HG03159 (cell line): ENCODE results near the gene NCK1.
"Not testable (repeated sequence)": the region's sequence is repeated elsewhere in the genome, so short reads cannot be mapped to it uniquely, and the experiment has no call there.

Source experiments
- ATAC-seq: cut with Tn5 transposase; IDR thresholded peaks from one replicate; pipeline ENCODE4 v1.9.1; 2021; ENCODE audit warnings: mild to moderate bottlenecking, moderate library complexity; ENCODE audit not compliant: unreplicated experiment

NCK1 gene

GRCh38 chr3:136862617-136863322, 762 bp downstream of the NCK1 start:
- peak; percentile 8 for ATAC-seq

DNA sequence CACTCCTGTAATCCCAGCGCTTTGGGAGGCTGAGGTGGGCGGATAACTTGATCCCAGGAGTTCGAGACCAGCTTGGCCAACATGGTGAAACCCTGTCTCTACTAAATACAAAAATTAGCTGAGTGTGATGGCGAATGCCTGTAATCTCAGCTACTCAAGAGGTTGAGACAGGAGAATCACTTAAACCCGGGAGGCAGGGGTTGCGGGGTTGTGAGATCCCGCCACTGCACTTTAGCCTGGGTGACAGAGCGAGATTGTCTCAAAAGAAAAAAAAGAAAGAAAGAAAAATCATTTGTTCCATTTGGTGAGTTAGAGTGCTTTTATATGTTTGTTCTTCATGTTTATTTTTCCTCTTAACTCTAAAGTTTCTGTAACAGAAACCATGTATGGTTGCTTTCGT, 7.3 kb downstream of the NCK1 start:
- no peak for ATAC-seq

- not testable (repeated sequence) for ATAC-seq
These were observed 10.2 kb downstream of the NCK1 start for GRCh38 chr3:136872258-136872657.

DNA sequence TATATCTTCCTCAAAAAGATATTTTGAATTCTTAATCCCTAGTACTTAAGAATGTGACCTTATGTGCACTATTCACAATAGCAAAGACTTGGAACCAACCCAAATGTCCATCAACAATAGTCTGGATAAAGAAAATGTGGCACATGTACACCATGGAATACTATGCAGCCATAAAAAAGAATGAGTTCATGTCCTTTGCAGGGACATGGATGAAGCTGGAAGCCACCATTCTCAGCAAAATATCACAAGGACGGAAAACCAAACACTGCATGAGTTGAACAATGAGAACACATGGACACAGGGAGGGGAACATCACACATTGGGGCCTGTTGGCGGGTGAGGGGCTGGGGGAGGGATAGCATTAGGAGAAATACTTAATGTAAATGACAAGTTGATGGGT, 17.5 kb downstream of the NCK1 start:
- not testable (repeated sequence) for ATAC-seq

DNA sequence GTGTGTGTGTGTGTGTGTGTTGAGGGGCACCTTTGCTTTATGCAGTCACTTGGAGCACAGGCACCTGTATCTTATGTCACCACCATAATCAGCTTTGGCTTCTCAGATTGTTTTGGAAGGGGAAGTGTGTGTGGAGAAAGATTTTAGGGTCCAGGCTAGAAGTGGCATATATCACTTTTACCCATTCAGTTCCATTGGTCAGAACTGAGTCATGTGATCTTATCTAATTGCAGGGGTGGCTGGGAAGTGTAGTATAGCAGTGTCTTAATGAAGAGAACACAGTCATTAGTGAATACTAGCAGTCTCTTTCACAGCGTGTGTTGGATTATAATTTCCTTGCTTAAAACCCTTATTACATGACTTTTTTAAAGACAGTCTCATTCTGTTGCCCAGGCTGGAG, 20.6 kb downstream of the NCK1 start:
- ATAC-seq: no peak

GRCh38 chr3:136883967-136884720, 22.1 kb downstream of the NCK1 start:
- ATAC-seq: peak; percentile 45

DNA sequence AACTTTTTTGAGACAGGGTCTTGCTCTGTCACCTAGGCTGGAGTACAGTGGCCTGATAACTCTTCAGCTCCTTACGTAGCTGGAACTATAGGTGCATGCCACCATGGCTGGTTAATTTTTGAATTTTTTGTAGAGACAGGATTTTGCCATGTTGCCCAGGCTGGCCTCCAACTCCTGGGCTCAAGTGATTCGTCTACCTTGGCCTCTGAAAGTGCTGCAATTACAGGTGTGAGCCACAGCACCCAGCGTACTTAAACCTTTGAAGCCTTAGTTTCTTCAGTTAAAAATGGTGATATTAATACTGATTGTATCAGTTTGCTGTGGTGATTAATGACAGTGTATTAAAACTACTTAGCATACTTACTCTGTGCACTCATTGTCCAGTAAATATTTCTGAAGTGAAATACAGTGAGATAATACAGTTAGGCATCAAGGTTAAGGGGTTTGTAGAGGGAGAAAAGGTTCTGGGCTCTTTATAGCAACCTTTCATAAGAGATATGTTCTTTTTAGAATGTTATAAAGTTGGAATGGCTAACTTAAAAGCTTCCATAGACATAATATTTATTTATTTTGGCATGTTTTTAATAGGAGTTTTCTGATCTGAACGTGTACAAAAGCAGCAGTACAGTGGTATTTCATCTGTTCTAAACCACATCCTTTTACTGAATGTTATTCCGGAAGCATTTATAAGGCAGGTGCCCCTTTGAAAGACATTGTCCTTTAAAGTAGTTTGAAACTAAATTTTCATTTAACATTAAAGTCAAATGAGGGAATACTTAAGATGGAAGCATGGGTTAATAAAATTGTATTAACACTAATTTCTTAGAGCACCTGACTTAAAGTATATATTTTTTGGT, 23.6 kb downstream of the NCK1 start:
- peak; percentile 53 for ATAC-seq

DNA sequence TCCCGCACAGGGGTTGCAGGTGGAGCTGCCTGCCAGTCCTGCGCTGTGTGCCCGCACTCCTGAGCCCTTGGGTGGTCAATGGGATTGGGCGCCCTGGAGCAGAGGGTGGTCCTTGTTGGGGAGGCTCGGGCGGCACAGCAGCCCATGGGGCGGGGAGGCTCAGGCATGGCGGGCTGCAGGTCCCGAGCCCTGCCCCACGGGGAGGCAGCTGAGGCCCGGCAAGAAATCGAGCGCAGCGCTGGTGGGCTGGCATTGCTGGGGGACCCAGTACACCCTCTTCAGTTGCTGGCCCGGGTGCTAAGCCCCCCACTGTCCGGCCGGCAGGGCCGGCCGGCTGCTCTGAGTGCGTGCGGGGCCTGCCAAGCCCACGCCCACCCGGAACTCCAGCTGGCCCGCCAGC, 27.9 kb downstream of the NCK1 start:
- no peak for ATAC-seq

GRCh38 chr3:136891934-136892855, 30.2 kb downstream of the NCK1 start:
- no peak for ATAC-seq

GRCh38 chr3:136893848-136894443, 31.9 kb downstream of the NCK1 start:
- no peak for ATAC-seq

- not testable (repeated sequence) for ATAC-seq
These were observed 35.2 kb downstream of the NCK1 start for GRCh38 chr3:136897171-136897570.

- ATAC-seq: no peak
These were observed 36.5 kb downstream of the NCK1 start for GRCh38 chr3:136898549-136898948.

GRCh38 chr3:136898954-136899353, 36.9 kb downstream of the NCK1 start:
- ATAC-seq: no peak

GRCh38 chr3:136899622-136900158, 37.7 kb downstream of the NCK1 start:
- no peak for ATAC-seq

GRCh38 chr3:136900694-136901093, 38.7 kb downstream of the NCK1 start:
- ATAC-seq: not testable (repeated sequence)

GRCh38 chr3:136901391-136901790, 39.4 kb downstream of the NCK1 start:
- no peak for ATAC-seq

- not testable (repeated sequence) for ATAC-seq
These were observed 40.5 kb downstream of the NCK1 start for GRCh38 chr3:136902530-136902929.

DNA sequence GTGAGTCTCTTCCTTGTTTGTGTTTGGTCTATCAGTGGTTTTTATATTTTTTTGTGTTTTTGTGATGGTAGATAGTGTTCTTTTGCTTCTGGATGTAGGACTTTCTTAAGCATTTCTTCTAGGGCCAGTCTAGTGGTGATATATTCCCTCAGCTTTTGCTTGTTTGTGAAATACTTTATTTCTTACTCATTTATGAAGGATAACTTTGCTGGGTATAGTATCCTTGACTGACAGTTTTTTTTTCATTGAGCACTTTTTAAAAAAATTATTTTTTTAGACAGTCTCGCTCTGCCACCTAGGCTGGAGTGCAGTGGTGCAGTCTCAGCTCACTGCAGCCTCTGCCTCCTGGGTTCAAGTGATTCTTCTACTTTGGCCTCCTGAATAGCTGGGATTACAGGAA, 41.9 kb downstream of the NCK1 start:
- ATAC-seq: no peak

- no peak for ATAC-seq
These were observed 42.7 kb downstream of the NCK1 start for GRCh38 chr3:136904746-136905145.

DNA sequence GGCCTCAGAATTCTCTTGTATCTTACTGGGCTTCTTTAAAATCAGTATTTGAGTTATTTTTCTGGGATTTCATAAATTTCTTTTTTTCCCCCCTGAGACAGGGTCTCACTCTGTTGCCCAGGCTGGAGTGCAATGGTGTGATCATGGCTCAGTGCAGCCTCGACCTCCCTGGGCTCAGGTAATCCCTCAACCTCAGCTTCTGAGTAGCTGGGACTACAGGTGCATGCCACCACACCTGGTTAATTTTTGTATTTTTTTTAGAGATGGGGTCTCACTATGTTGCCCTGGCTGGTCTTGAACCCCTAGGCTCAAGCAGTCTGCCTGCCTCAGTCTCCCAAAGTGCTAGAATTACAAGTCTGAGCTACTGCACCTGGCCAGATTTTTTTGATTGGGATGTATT, 43.5 kb downstream of the NCK1 start:
- ATAC-seq: no peak
